ENCODE measurements around the gene ATOH7. TPM values are rescaled to one million over a fixed set of nuclear protein-coding genes. Genes with fewer than 3 reads are reported as not detected.
A peak's percentile ranks its signal among the peaks of the same experiment; 100 is the strongest.
"Not testable (repeated sequence)": the region's sequence is repeated elsewhere in the genome, so short reads cannot be mapped to it uniquely, and the experiment has no call there.

Gene ATOH7
- polyA plus RNA-seq (2013, experiment 1 of 2), result 0.14 TPM
- polyA plus RNA-seq (2013, experiment 2 of 2), result 0.27 TPM

DNA sequence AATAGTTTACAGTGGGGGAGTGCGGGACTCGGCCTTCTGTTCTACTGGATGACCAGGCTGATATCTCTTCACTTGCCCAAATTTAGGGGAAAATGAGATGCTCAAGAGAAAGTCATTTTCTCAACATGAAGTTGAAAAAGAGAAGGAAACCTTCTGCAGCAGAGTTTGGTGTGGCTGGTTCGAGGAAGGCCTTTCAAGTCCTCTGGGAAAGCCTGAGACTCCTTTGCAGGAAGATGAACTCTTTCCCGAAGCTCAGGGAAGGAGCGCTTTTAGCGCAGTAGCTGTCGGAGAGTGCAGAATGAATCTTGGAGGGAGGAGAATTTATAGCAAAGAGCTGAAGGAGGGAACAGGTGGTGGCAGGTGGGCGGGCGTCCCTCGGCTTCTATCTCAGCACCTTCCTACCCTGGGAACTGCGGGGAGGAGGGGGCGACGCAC, at the start of gene ATOH7:
TSS of gene ATOH7 (minus strand) at position 297 of the 435 bp plus-strand sequence. CDS start 436 bp downstream, outside the sequence.
- Histone ChIP-seq H3K4me3 (ENCODE audit: low read length) (peak within 1 kb of the TSS; percentile 50), H2BK15ac (replicated peaks; ENCODE audit: low read depth) (no peak within 1 kb of the TSS), H2BK120ac (ENCODE audit: low read depth, low read length) (no peak within 1 kb of the TSS), H3K36me3 (ENCODE audit: control insufficient read depth, insufficient read depth, low read length) (no peaks in the 10 kb centered on the region), H2AK5ac (ENCODE audit: low read length) (no peak within 1 kb of the TSS), H3K27me3 (ENCODE audit: insufficient read depth, low read length, poor library complexity) (peaks cover 3% of the 10 kb centered on the region), H3K18ac (ENCODE audit: low read length) (peak within 1 kb of the TSS; percentile 8), H3K27ac (ENCODE audit: low read depth, low read length) (no peak within 1 kb of the TSS), H3K23ac (ENCODE audit: low read length) (no peak within 1 kb of the TSS), H3K4me2 (ENCODE audit: low read length) (peak within 1 kb of the TSS; percentile 98), H3K79me2 (ENCODE audit: control insufficient read depth, insufficient read depth, low read length) (no peaks in the 10 kb centered on the region), H4K8ac (ENCODE audit: low read depth, low read length) (no peak within 1 kb of the TSS), H3K79me1 (ENCODE audit: low read length) (no peaks in the 10 kb centered on the region), H2BK5ac (ENCODE audit: low read length) (no peak within 1 kb of the TSS), H3K4me1 (ENCODE audit: control insufficient read depth, low read depth, low read length) (no peaks in the 10 kb centered on the region), H3K56ac (ENCODE audit: low read length) (peak within 1 kb of the TSS; percentile 94), H3K4ac (ENCODE audit: low read depth, low read length) (no peak within 1 kb of the TSS), H3K9ac (ENCODE audit: low read length) (peak within 1 kb of the TSS; percentile 78), H4K5ac (ENCODE audit: low read length) (no peak within 1 kb of the TSS)
- peak; percentile 53 for DNase-seq
- no CpG with 5 or more reads among the region's 13 CpGs for WGBS (ENCODE audit: extremely low coverage, insufficient coverage, low lambda C conversion rate)

DNA sequence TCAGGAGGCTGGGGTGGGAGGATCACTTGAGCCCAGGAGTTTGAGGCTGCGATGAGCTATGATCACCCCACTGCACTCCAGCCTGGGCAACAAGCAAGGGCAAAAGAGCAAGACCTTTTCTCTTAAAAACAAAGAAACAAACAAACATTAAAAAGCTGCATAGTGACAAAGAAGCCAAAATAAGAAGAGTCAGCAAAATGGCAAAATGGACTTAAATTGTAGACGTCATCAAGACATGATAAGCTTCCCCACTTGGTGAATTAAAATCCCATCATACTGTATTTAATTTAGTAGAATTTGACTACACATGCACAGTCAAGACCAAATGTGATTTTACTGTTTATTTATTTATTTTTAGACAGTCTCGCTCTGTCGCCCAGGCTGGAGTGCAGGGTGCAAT, 48.8 kb upstream of the ATOH7 start:
- Histone ChIP-seq H3K56ac (ENCODE audit: low read length) (no peak overlapping the region), H3K27me3 (ENCODE audit: insufficient read depth, low read length, poor library complexity) (no peaks in the 10 kb centered on the region), H3K36me3 (ENCODE audit: control insufficient read depth, insufficient read depth, low read length) (no peaks in the 10 kb centered on the region), H4K5ac (ENCODE audit: low read length) (no peak overlapping the region), H3K4me2 (ENCODE audit: low read length) (no peak overlapping the region), H2AK5ac (ENCODE audit: low read length) (no peak overlapping the region), H2BK5ac (ENCODE audit: low read length) (no peak overlapping the region), H3K23ac (ENCODE audit: low read length) (no peak overlapping the region), H3K4me3 (ENCODE audit: low read length) (no peak overlapping the region), H3K4me1 (ENCODE audit: control insufficient read depth, low read depth, low read length) (no peaks in the 10 kb centered on the region), H3K27ac (ENCODE audit: low read depth, low read length) (no peak overlapping the region), H3K9ac (ENCODE audit: low read length) (no peak overlapping the region), H2BK15ac (replicated peaks; ENCODE audit: low read depth) (no peak overlapping the region), H3K18ac (ENCODE audit: low read length) (no peak overlapping the region), H3K79me2 (ENCODE audit: control insufficient read depth, insufficient read depth, low read length) (no peaks in the 10 kb centered on the region), H2BK120ac (ENCODE audit: low read depth, low read length) (no peak overlapping the region), H3K4ac (ENCODE audit: low read depth, low read length) (no peak overlapping the region), H3K79me1 (ENCODE audit: low read length) (no peaks in the 10 kb centered on the region), H4K8ac (ENCODE audit: low read depth, low read length) (no peak overlapping the region)
- WGBS (ENCODE audit: extremely low coverage, insufficient coverage, low lambda C conversion rate), result no CpG with 5 or more reads among the region's 4 CpGs
- DNase-seq, result no peak

DNA sequence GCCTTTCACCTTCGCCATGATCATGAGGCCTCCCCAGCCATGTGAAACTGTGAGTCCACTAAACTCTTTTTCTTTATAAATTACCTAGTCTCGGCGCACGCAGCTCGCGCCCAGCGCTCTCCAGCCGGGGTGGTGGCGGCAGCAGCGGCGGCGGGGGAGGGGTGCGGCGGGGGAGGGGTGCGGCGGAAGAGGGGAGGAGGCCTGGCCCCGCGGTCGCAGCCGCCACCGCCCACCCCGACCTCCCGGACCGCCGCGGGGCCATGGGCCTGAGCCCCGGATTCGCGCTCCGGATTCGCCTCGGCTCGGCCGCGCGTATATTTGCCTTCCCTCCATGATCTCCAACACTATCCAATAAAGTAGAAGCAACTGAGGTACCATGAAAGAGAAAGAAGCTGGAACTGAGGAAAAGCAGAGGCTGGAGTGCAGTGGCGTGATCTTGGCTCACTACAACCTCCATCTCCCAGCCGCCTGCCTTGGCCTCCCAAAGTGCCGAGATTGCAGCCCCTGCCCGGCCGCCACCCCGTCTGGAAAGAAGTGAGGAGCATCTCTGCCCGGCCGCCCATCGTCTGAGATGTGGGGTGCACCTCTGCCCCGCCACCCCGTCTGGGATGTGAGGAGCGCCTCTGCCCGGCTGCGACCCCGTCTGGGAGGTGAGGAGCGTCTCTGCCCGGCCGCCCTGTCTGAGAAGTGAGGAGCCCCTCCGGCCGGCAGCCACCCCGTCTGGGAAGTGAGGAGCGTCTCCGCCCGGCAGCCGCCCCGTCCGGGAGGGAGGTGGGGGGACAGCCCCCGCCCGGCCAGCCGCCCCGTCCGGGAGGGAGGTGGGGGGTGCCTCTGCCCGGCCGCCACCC, 47.2 kb upstream of the ATOH7 start:
- not testable (repeated sequence) for H3K79me1 ChIP-seq (ENCODE audit: low read length); H3K27me3 ChIP-seq (ENCODE audit: insufficient read depth, low read length, poor library complexity); H2BK5ac ChIP-seq (ENCODE audit: low read length); H3K56ac ChIP-seq (ENCODE audit: low read length); H3K4me1 ChIP-seq (ENCODE audit: control insufficient read depth, low read depth, low read length); H3K27ac ChIP-seq (ENCODE audit: low read depth, low read length); H3K36me3 ChIP-seq (ENCODE audit: control insufficient read depth, insufficient read depth, low read length); H2BK120ac ChIP-seq (ENCODE audit: low read depth, low read length); H3K4ac ChIP-seq (ENCODE audit: low read depth, low read length); H3K9ac ChIP-seq (ENCODE audit: low read length); H3K18ac ChIP-seq (ENCODE audit: low read length); H2AK5ac ChIP-seq (ENCODE audit: low read length); H3K4me2 ChIP-seq (ENCODE audit: low read length); H3K4me3 ChIP-seq (ENCODE audit: low read length); H3K23ac ChIP-seq (ENCODE audit: low read length); H3K79me2 ChIP-seq (ENCODE audit: control insufficient read depth, insufficient read depth, low read length); H2BK15ac ChIP-seq (replicated peaks; ENCODE audit: low read depth); H4K8ac ChIP-seq (ENCODE audit: low read depth, low read length); H4K5ac ChIP-seq (ENCODE audit: low read length)
- DNase-seq, result peak; percentile 51
- WGBS (ENCODE audit: extremely low coverage, insufficient coverage, low lambda C conversion rate), result no CpG with 5 or more reads among the region's 70 CpGs

DNA sequence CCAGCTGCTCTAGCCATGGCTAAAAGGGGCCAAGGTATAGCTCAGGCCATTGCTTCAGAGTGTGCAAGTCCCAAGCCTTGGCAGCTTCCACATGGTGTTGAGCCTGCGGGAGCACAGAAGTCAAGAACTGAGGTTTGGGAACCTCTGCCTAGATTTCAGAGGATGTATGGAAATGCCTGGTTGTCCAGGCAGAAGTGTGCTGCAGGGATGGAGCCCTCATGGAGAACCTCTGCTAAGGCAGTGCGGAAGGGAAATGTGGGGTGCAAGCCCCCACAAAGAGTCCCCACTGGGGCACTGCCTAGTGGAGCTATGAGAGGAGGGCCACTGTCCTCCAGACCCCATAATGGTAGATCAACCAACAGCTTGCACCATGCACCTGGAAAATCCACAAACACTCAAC, 45.9 kb upstream of the ATOH7 start:
- H3K4me3 ChIP-seq (ENCODE audit: low read length); H3K56ac ChIP-seq (ENCODE audit: low read length); H4K5ac ChIP-seq (ENCODE audit: low read length); H3K27ac ChIP-seq (ENCODE audit: low read depth, low read length); H3K79me1 ChIP-seq (ENCODE audit: low read length); DNase-seq; H3K27me3 ChIP-seq (ENCODE audit: insufficient read depth, low read length, poor library complexity); H4K8ac ChIP-seq (ENCODE audit: low read depth, low read length); H2BK5ac ChIP-seq (ENCODE audit: low read length); H2BK120ac ChIP-seq (ENCODE audit: low read depth, low read length); H3K4me2 ChIP-seq (ENCODE audit: low read length); H2AK5ac ChIP-seq (ENCODE audit: low read length); H3K4ac ChIP-seq (ENCODE audit: low read depth, low read length); H3K4me1 ChIP-seq (ENCODE audit: control insufficient read depth, low read depth, low read length); H3K79me2 ChIP-seq (ENCODE audit: control insufficient read depth, insufficient read depth, low read length); H3K36me3 ChIP-seq (ENCODE audit: control insufficient read depth, insufficient read depth, low read length); H2BK15ac ChIP-seq (replicated peaks; ENCODE audit: low read depth); H3K9ac ChIP-seq (ENCODE audit: low read length); H3K18ac ChIP-seq (ENCODE audit: low read length); H3K23ac ChIP-seq (ENCODE audit: low read length): not testable (repeated sequence)
- WGBS (ENCODE audit: extremely low coverage, insufficient coverage, low lambda C conversion rate), result no CpG with 5 or more reads among the region's 2 CpGs

DNA sequence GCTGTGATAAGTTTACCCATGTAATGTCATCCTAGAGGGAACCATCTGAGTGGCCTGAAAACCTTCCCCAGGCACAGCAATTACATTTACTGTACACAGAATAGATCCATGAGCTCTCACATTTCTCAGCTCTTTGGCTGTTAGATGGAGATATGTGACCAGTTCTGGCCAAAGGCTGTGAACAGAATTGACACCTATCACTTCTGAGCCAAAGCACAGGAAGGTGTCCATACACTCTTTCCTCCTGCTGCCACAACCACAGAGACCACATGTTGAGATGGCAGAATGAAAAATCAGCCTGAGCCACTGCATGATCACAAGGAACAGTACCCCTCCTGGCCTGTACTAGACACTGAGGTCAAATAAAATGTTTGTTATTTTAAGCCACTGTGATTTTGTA, 44.3 kb upstream of the ATOH7 start:
- Histone ChIP-seq H4K5ac (ENCODE audit: low read length) (no peak overlapping the region), H3K56ac (ENCODE audit: low read length) (no peak overlapping the region)

More for the DNA sequence above, 44.3 kb upstream of the ATOH7 start:
- Histone ChIP-seq H3K4ac (ENCODE audit: low read depth, low read length) (no peak overlapping the region), H3K36me3 (ENCODE audit: control insufficient read depth, insufficient read depth, low read length) (no peaks in the 10 kb centered on the region), H4K8ac (ENCODE audit: low read depth, low read length) (no peak overlapping the region), H2AK5ac (ENCODE audit: low read length) (no peak overlapping the region), H3K23ac (ENCODE audit: low read length) (no peak overlapping the region), H3K27me3 (ENCODE audit: insufficient read depth, low read length, poor library complexity) (no peaks in the 10 kb centered on the region), H2BK120ac (ENCODE audit: low read depth, low read length) (no peak overlapping the region), H3K79me1 (ENCODE audit: low read length) (no peaks in the 10 kb centered on the region), H3K9ac (ENCODE audit: low read length) (no peak overlapping the region), H3K4me3 (ENCODE audit: low read length) (no peak overlapping the region), H3K79me2 (ENCODE audit: control insufficient read depth, insufficient read depth, low read length) (no peaks in the 10 kb centered on the region), H3K4me1 (ENCODE audit: control insufficient read depth, low read depth, low read length) (no peaks in the 10 kb centered on the region), H2BK5ac (ENCODE audit: low read length) (no peak overlapping the region), H2BK15ac (replicated peaks; ENCODE audit: low read depth) (no peak overlapping the region), H3K4me2 (ENCODE audit: low read length) (no peak overlapping the region), H3K18ac (ENCODE audit: low read length) (no peak overlapping the region), H3K27ac (ENCODE audit: low read depth, low read length) (no peak overlapping the region)
- DNase-seq, result no peak

Measured in mesendoderm (in vitro differentiated cells).